GM23338 (cell line): ENCODE measurements around the gene RTKN. TPM values are rescaled to one million over a fixed set of nuclear protein-coding genes. Genes with fewer than 3 reads are reported as not detected.

Experiments used
- ATAC-seq: fragments of 200-7000 bp; cut with Tn5 transposase; 3 replicates; pipeline ENCODE4 v1.9.1; 2020
- DNase-seq: peaks from one replicate; pipeline ENCODE4 v3.0.0-alpha.2; 2015; ENCODE audit warnings: low spot score
- H2AFZ ChIP-seq: fragments of 200-600 bp; sonication (generic); 2 replicates; pipeline ENCODE4 v1.8.0; 2016; ENCODE audit warnings: antibody characterized with exemption, mild to moderate bottlenecking, moderate library complexity
- H3F3A ChIP-seq: fragments of 200-600 bp; sonication (generic); replicated peaks from 2 replicates; pipeline ENCODE4 v1.8.0; 2017; ENCODE audit warnings: antibody characterized with exemption, mixed run types, low read depth
- H3K27ac ChIP-seq: fragments of 200-600 bp; sonication (generic); 2 replicates; pipeline ENCODE4 v1.6.1; 2016; ENCODE audit warnings: low read depth
- H3K27me3 ChIP-seq: fragments of 200-600 bp; sonication (generic); 2 replicates; pipeline ENCODE4 v1.8.0; 2016; ENCODE audit warnings: mild to moderate bottlenecking, mixed run types, moderate library complexity; ENCODE audit not compliant: insufficient read depth
- H3K36me3 ChIP-seq: fragments of 200-600 bp; sonication (generic); 2 replicates; pipeline ENCODE4 v1.8.0; 2016; ENCODE audit warnings: mild to moderate bottlenecking; ENCODE audit not compliant: insufficient read depth
- H3K4me1 ChIP-seq: fragments of 200-600 bp; sonication (generic); 2 replicates; pipeline ENCODE4 v1.8.0; 2016; ENCODE audit warnings: mild to moderate bottlenecking, moderate library complexity; ENCODE audit not compliant: insufficient read depth
- H3K4me2 ChIP-seq: fragments of 200-600 bp; sonication (generic); 2 replicates; pipeline ENCODE4 v1.7.1; 2017; ENCODE audit warnings: mixed run types
- H3K4me3 ChIP-seq: fragments of 200-600 bp; sonication (generic); 2 replicates; pipeline ENCODE4 v1.6.1; 2016; ENCODE audit warnings: mixed run types
- H3K79me2 ChIP-seq: fragments of 200-600 bp; sonication (generic); replicated peaks from 2 replicates; pipeline ENCODE4 v1.8.0; 2017; ENCODE audit warnings: mild to moderate bottlenecking; ENCODE audit not compliant: insufficient read depth
- H3K9me2 ChIP-seq: fragments of 200-600 bp; sonication (generic); 2 replicates; pipeline ENCODE4 v1.8.0; 2017; ENCODE audit not compliant: insufficient read depth
- H4K20me1 ChIP-seq: fragments of 200-600 bp; sonication (generic); replicated peaks from 2 replicates; pipeline ENCODE4 v1.8.0; 2017; ENCODE audit warnings: mild to moderate bottlenecking; ENCODE audit not compliant: insufficient read depth
- H3K27ac Mint-ChIP-seq: 2 replicates; pipeline ENCODE4 v1.8.0; 2020; ENCODE audit warnings: inconsistent platforms, mild to moderate bottlenecking, moderate library complexity, mixed read lengths
- H3K27me3 Mint-ChIP-seq: 3 replicates; pipeline ENCODE4 v1.8.0; 2022; ENCODE audit warnings: low read depth, mild to moderate bottlenecking, moderate library complexity, mixed read lengths, inconsistent platforms; ENCODE audit not compliant: insufficient read depth, poor library complexity
- H3K36me3 Mint-ChIP-seq: 3 replicates; pipeline ENCODE4 v1.8.0; 2021; ENCODE audit warnings: low read depth, mild to moderate bottlenecking, inconsistent platforms, moderate library complexity, mixed read lengths
- H3K4me1 Mint-ChIP-seq: 3 replicates; pipeline ENCODE4 v1.8.0; 2020; ENCODE audit warnings: mild to moderate bottlenecking, inconsistent platforms, mixed read lengths
- H3K4me3 Mint-ChIP-seq: 3 replicates; pipeline ENCODE4 v1.8.0; 2021; ENCODE audit warnings: moderate library complexity, mild to moderate bottlenecking, inconsistent platforms, mixed read lengths
- H3K9me3 Mint-ChIP-seq: 3 replicates; pipeline ENCODE4 v1.8.0; 2020; ENCODE audit warnings: moderate library complexity, mild to moderate bottlenecking, inconsistent platforms, mixed read lengths
- CTCF ChIP-seq, 2 experiments: fragments of 200-600 bp in 1 of 2; sonication (generic) in 1 of 2; conservative IDR thresholded peaks; 2 replicates each; pipeline versions ENCODE4 v1.5.1 to v1.6.1; 2016 to 2017; ENCODE audit warnings: antibody characterized with exemption in 2 of 2, low read depth in 2 of 2, mild to moderate bottlenecking in 2 of 2, moderate library complexity in 1 of 2
- ETS1 ChIP-seq: IDR thresholded peaks from 2 replicates; pipeline ENCODE4 v1.6.1; 2016; ENCODE audit warnings: antibody characterized with exemption
- EZH2phosphoT487 ChIP-seq: fragments of 200-600 bp; sonication (generic); IDR thresholded peaks from one replicate; pipeline ENCODE4 v1.8.1; 2018; ENCODE audit warnings: antibody characterized with exemption; ENCODE audit not compliant: unreplicated experiment
- JUNB ChIP-seq: IDR thresholded peaks from one replicate; pipeline ENCODE4 v1.6.1; 2016; ENCODE audit warnings: antibody characterized with exemption; ENCODE audit not compliant: unreplicated experiment
- NANOG ChIP-seq: IDR thresholded peaks from 2 replicates; pipeline ENCODE4 v1.6.1; 2016; ENCODE audit warnings: antibody characterized with exemption, borderline replicate concordance
- POLR2AphosphoS5 ChIP-seq: IDR thresholded peaks from 2 replicates; pipeline ENCODE4 v1.6.1; 2016; ENCODE audit warnings: antibody characterized with exemption, low read depth
- STAT1 ChIP-seq: IDR thresholded peaks from one replicate; pipeline ENCODE4 v1.6.1; 2016; ENCODE audit warnings: antibody characterized with exemption; ENCODE audit not compliant: unreplicated experiment
- ZNF462 ChIP-seq: fragments of 250-450 bp; sonication (Bioruptor Pico); IDR thresholded peaks from 2 replicates; pipeline ENCODE4 v1.5.0; 2020; ENCODE audit warnings: mild to moderate bottlenecking, moderate library complexity
- polyA plus RNA-seq: library from polyadenylated mRNA; unstranded; fragments of >200 nt; fragmentation: Nextera tagmentation; extraction: Ambion mirVana; gene quantifications from 2 replicates; pipeline ENCODE4 v1.2.1, GENCODE V29; 2016
- total RNA-seq: library from RNA; depleted of rRNA; stranded (reverse); fragments of >200 nt; shearing (Covaris generic); gene quantifications from 2 replicates; pipeline ENCODE4 v1.2.3, GENCODE V29; 2014

RTKN gene
- total and polyA plus RNA-seq, 2 experiments from 2014 or later, result 24.5 to 50.0 TPM

GRCh38 chr2:74387346-74387745 is 54.4 kb downstream of the RTKN start (continued):
- TF ChIP-seq ZNF462, result no peak
- TF ChIP-seq POLR2AphosphoS5, result no peak
- no peak for TF ChIP-seq NANOG
- TF ChIP-seq EZH2phosphoT487, result no peak
- TF ChIP-seq JUNB, result no peak

- ATAC-seq (no peak), DNase-seq (peak; percentile 18)
- H3K27me3 Mint-ChIP-seq, result peaks cover 2% of the 10 kb centered on the region
- H3K27ac Mint-ChIP-seq, result no peak overlapping the region
- H3K4me3 Mint-ChIP-seq, result no peak overlapping the region
- H3K36me3 Mint-ChIP-seq, result no peaks in the 10 kb centered on the region; the same call in 2 of the 3 replicates
- H3K27me3 ChIP-seq, result no peaks in the 10 kb centered on the region
- H3K4me1 Mint-ChIP-seq, result peaks cover 7% of the 10 kb centered on the region
- H3K9me3 Mint-ChIP-seq, result no peaks in the 10 kb centered on the region
- no peak overlapping the region for H2AFZ ChIP-seq
- H3K4me3 ChIP-seq, result no peak overlapping the region
- no peak overlapping the region for H3K27ac ChIP-seq
- no peaks in the 10 kb centered on the region for H3F3A ChIP-seq
- H3K4me2 ChIP-seq, result no peak overlapping the region
- H4K20me1 ChIP-seq, result peaks cover 53% of the 10 kb centered on the region
- no peaks in the 10 kb centered on the region for H3K9me2 ChIP-seq
- peaks cover 97% of the 10 kb centered on the region for H3K79me2 ChIP-seq
- peaks cover 3% of the 10 kb centered on the region; the same call in 1 of the 2 replicates for H3K36me3 ChIP-seq
- peaks cover 9% of the 10 kb centered on the region for H3K4me1 ChIP-seq
- no peak for TF ChIP-seq CTCF (conservative IDR thresholded peaks at IDR 0.05; ENCODE audit: low read depth in 2 of 2)
- TF ChIP-seq STAT1, result no peak
- no peak for TF ChIP-seq EZH2phosphoT487
- no peak for TF ChIP-seq ETS1
- TF ChIP-seq JUNB, result no peak
These were observed 56.3 kb downstream of the RTKN start for GRCh38 chr2:74385396-74385795.
